ENCODE results near the gene NUDCD3.
"Not testable (repeated sequence)": the region's sequence is repeated elsewhere in the genome, so short reads cannot be mapped to it uniquely, and the experiment has no call there.

Gene NUDCD3

DNA sequence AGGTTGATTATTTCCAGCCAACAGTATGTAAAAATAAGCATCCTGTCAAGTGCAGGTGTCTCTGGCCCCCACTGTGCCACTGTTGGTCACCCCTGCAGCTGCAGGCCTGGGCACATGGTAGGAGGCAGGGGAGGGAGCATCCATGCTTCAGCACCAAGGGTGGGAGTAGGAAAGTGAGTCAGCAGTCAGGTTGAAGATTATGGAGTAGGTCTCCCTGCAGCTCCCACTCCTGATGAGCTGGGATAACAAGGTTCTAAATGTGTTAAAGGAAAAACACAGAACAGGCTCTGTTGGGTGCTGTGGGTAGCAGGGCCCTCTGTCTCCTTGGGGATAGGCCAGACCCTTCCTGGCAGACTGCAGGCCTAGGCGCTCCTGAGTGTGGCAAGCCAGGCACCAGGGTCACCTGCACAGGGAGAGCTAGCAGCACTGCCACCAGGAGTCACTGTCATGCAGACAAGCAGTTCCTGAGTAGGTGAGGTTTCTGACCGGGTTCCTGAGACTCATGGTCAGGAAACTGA lies 59.3 kb downstream of the NUDCD3 start:
- Histone ChIP-seq H2AFZ (ENCODE audit: low read length) (no peak overlapping the region), H3K4me2 (ENCODE audit: low read depth, low read length, poor library complexity, severe bottlenecking) (no peak overlapping the region), H3K9me3 (ENCODE audit: insufficient read depth, low read depth, low read length) (no peaks in the 10 kb centered on the region), H3K27me3 (ENCODE audit: insufficient read depth, low read length, poor library complexity, severe bottlenecking) (no peaks in the 10 kb centered on the region), H4K20me1 (ENCODE audit: insufficient read depth, low read length, poor library complexity, severe bottlenecking) (peaks cover 13% of the 10 kb centered on the region), H3K9ac (ENCODE audit: low read depth, low read length, poor library complexity, severe bottlenecking) (no peak overlapping the region), H3K36me3 (ENCODE audit: insufficient read depth, low read length) (peaks cover 23% of the 10 kb centered on the region; the same call in 1 of the 2 replicates), H3K4me3 (ENCODE audit: low read length, poor library complexity, severe bottlenecking) (no peak overlapping the region), H3F3A (ENCODE audit: low read depth) (no peaks in the 10 kb centered on the region), H3K9me2 (replicated peaks; ENCODE audit: low read depth, low read length) (no peaks in the 10 kb centered on the region), H3K79me2 (ENCODE audit: insufficient read depth, low read length) (peaks cover 63% of the 10 kb centered on the region; the same call in 1 of the 2 replicates), H3K4me1 (ENCODE audit: insufficient read depth, low read length, poor library complexity, severe bottlenecking) (peaks cover 7% of the 10 kb centered on the region)
- TF ChIP-seq, protein P1, sequence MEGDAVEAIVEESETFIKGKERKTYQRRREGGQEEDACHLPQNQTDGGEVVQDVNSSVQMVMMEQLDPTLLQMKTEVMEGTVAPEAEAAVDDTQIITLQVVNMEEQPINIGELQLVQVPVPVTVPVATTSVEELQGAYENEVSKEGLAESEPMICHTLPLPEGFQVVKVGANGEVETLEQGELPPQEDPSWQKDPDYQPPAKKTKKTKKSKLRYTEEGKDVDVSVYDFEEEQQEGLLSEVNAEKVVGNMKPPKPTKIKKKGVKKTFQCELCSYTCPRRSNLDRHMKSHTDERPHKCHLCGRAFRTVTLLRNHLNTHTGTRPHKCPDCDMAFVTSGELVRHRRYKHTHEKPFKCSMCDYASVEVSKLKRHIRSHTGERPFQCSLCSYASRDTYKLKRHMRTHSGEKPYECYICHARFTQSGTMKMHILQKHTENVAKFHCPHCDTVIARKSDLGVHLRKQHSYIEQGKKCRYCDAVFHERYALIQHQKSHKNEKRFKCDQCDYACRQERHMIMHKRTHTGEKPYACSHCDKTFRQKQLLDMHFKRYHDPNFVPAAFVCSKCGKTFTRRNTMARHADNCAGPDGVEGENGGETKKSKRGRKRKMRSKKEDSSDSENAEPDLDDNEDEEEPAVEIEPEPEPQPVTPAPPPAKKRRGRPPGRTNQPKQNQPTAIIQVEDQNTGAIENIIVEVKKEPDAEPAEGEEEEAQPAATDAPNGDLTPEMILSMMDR (conservative IDR thresholded peaks at IDR 0.05; ENCODE audit: low read length): peak; percentile 54
- no peak for TF ChIP-seq EZH2phosphoT487 (IDR thresholded peaks at IDR 0.05; ENCODE audit: borderline replicate concordance)

DNA sequence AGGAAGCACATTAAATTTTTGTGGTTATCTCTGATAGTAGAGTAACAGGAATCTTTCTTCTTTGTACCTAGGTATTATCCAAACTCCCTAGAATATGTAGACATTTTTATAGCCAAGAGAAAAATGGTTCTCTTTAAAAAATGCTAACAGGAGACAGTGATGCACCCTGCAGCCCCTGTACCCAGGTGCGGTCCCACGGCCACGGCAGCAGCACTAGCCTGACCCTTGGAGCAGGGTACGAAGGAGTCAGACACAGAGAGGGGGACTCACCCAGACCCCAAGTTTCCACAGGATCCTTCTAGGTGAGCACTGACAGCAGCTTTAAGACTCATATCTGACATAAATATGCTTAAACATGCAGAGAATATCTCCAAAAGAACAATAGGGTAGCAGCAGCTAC lies 60.4 kb downstream of the NUDCD3 start:
- Histone ChIP-seq H3K36me3 (ENCODE audit: insufficient read depth, low read length) (peaks cover 32% of the 10 kb centered on the region; the same call in 1 of the 2 replicates), H3K79me2 (ENCODE audit: insufficient read depth, low read length) (peaks cover 54% of the 10 kb centered on the region; the same call in 1 of the 2 replicates), H4K20me1 (ENCODE audit: insufficient read depth, low read length, poor library complexity, severe bottlenecking) (peaks cover 12% of the 10 kb centered on the region)

DNA sequence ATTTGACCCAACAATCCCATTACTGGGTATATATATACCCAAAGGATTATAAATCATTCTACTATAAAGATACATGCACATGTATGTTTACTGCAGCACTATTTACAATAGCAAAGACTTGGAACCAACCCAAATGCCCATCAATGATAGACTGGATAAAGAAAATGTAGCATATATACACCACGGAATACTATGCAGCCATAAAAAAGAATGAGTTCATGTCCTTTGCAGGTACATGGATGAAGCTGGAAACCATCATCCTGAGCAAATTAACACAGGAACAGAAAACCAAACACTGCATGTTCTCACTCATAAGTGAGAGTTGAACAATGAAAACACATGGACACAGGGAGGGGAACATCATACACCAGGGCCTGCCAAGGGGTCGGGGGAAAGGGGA lies 65.7 kb downstream of the NUDCD3 start:
- H2AFZ ChIP-seq (ENCODE audit: low read length); H4K20me1 ChIP-seq (ENCODE audit: insufficient read depth, low read length, poor library complexity, severe bottlenecking); H3F3A ChIP-seq (ENCODE audit: low read depth); H3K9me2 ChIP-seq (replicated peaks; ENCODE audit: low read depth, low read length); H3K4me3 ChIP-seq (ENCODE audit: low read length, poor library complexity, severe bottlenecking); H3K9ac ChIP-seq (ENCODE audit: low read depth, low read length, poor library complexity, severe bottlenecking); H3K27me3 ChIP-seq (ENCODE audit: insufficient read depth, low read length, poor library complexity, severe bottlenecking); H3K4me1 ChIP-seq (ENCODE audit: insufficient read depth, low read length, poor library complexity, severe bottlenecking); H3K9me3 ChIP-seq (ENCODE audit: insufficient read depth, low read depth, low read length); H3K4me2 ChIP-seq (ENCODE audit: low read depth, low read length, poor library complexity, severe bottlenecking): not testable (repeated sequence)
- Histone ChIP-seq H3K36me3 (ENCODE audit: insufficient read depth, low read length) (peaks cover 29% of the 10 kb centered on the region; the same call in 1 of the 2 replicates), H3K79me2 (ENCODE audit: insufficient read depth, low read length) (peaks cover 19% of the 10 kb centered on the region; the same call in 1 of the 2 replicates)

More for the DNA sequence above, 60.4 kb downstream of the NUDCD3 start:
- no peak overlapping the region for H2AFZ ChIP-seq (ENCODE audit: low read length)
- H3K4me3 ChIP-seq (ENCODE audit: low read length, poor library complexity, severe bottlenecking): no peak overlapping the region
- H3K9ac ChIP-seq (ENCODE audit: low read depth, low read length, poor library complexity, severe bottlenecking): no peak overlapping the region
- no peak overlapping the region for H3K4me2 ChIP-seq (ENCODE audit: low read depth, low read length, poor library complexity, severe bottlenecking)
- H3F3A ChIP-seq (ENCODE audit: low read depth): no peaks in the 10 kb centered on the region
- no peaks in the 10 kb centered on the region for H3K9me2 ChIP-seq (replicated peaks; ENCODE audit: low read depth, low read length)
- peaks cover 7% of the 10 kb centered on the region for H3K4me1 ChIP-seq (ENCODE audit: insufficient read depth, low read length, poor library complexity, severe bottlenecking)
- TF ChIP-seq, protein P1 (conservative IDR thresholded peaks at IDR 0.05; ENCODE audit: low read length): no peak
- no peak for TF ChIP-seq EZH2phosphoT487 (IDR thresholded peaks at IDR 0.05; ENCODE audit: borderline replicate concordance)
- H3K27me3 ChIP-seq (ENCODE audit: insufficient read depth, low read length, poor library complexity, severe bottlenecking): no peaks in the 10 kb centered on the region
- no peaks in the 10 kb centered on the region for H3K9me3 ChIP-seq (ENCODE audit: insufficient read depth, low read depth, low read length)

DNA sequence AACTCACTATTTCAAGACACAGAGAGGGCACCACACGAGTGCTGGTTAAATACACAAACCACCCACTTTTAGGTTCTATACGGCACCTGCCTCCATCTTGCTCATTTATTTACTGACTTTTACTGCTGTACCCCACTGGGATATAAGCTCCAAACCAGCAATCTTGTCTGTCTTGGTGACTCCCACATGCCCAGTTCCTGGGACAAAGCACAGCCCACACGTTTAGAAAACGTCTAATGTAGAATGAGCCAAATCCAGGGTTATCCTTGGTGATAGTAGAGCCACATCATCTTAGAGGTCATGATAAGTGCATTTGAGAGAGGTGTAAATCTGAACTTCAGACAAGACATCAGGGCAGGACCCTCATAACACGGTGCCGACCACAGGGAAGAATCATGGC lies 73.5 kb downstream of the NUDCD3 start:
- H3K9me3 ChIP-seq (ENCODE audit: insufficient read depth, low read depth, low read length): no peaks in the 10 kb centered on the region
- no peak overlapping the region for H3K4me3 ChIP-seq (ENCODE audit: low read length, poor library complexity, severe bottlenecking)
- H3K4me1 ChIP-seq (ENCODE audit: insufficient read depth, low read length, poor library complexity, severe bottlenecking): no peaks in the 10 kb centered on the region
- no peak for TF ChIP-seq EZH2phosphoT487 (IDR thresholded peaks at IDR 0.05; ENCODE audit: borderline replicate concordance)
- TF ChIP-seq, protein P1 (conservative IDR thresholded peaks at IDR 0.05; ENCODE audit: low read length): no peak
- no peak overlapping the region for H3K9ac ChIP-seq (ENCODE audit: low read depth, low read length, poor library complexity, severe bottlenecking)
- H4K20me1 ChIP-seq (ENCODE audit: insufficient read depth, low read length, poor library complexity, severe bottlenecking): no peaks in the 10 kb centered on the region
- no peak overlapping the region for H3K4me2 ChIP-seq (ENCODE audit: low read depth, low read length, poor library complexity, severe bottlenecking)
- no peaks in the 10 kb centered on the region for H3K27me3 ChIP-seq (ENCODE audit: insufficient read depth, low read length, poor library complexity, severe bottlenecking)
- H3F3A ChIP-seq (ENCODE audit: low read depth): no peaks in the 10 kb centered on the region
- H3K36me3 ChIP-seq (ENCODE audit: insufficient read depth, low read length): peaks cover 52% of the 10 kb centered on the region; the same call in 1 of the 2 replicates
- H2AFZ ChIP-seq (ENCODE audit: low read length): no peak overlapping the region
- no peaks in the 10 kb centered on the region for H3K9me2 ChIP-seq (replicated peaks; ENCODE audit: low read depth, low read length)
- peaks cover 3% of the 10 kb centered on the region; the same call in 1 of the 2 replicates for H3K79me2 ChIP-seq (ENCODE audit: insufficient read depth, low read length)
